Measurements from ENCODE around the gene AGRN.
A peak's percentile ranks its signal among the peaks of the same experiment; 100 is the strongest.

The AGRN gene

GRCh38 chr1:1039145-1039910 lies 19.4 kb downstream of the AGRN start:
- no peak for DNase-seq

DNA sequence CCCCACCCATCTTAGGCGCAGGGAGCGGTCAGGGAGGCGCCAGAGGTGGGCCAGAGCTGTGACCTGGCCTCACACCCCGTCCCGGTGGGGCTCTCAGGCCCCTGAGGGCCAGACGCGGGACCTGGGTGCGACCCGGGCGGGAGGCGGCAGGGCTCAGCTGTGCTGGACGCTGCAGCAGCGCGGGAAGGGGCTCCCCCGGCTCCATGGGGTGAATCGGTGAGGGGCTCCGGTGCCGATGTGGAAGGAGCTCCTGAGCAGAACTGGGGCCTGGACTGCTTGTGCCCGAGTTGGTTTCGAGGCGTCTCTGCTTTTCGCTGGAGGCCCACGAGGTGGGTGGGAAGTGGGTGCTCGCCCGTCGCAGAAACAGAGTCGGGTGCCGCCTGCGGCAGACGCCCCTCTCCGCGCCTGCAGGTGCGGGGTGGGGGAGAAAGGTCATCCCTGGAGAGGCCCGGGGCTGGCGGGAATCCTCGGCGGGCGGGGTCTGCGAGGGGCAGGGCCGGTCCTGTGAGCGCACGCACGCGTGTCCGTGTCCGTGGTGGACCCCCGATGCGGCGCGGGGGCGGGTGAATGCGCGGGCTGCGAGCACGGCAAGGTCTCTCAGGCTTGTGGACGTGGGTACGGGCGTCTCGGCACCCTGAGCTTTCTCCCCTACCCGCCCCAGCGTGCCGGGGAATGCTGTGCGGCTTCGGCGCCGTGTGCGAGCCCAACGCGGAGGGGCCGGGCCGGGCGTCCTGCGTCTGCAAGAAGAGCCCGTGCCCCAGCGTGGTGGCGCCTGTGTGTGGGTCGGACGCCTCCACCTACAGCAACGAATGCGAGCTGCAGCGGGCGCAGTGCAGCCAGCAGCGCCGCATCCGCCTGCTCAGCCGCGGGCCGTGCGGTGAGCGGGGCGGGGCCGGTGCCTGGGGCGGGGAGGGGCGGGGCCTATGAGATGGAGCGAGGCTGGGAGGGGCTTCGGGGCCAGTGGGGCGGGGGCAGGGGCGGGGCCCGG lies 20.4 kb downstream of the AGRN start:
- DNase-seq = peak; percentile 83

GRCh38 chr1:1041092-1041523 lies 21.2 kb downstream of the AGRN start:
- peak; percentile 61 for DNase-seq

- no peak for DNase-seq
These were observed 22.0 kb downstream of the AGRN start for GRCh38 chr1:1041873-1042272.

- DNase-seq = no peak
These were observed 22.9 kb downstream of the AGRN start for GRCh38 chr1:1042835-1043234.

DNA sequence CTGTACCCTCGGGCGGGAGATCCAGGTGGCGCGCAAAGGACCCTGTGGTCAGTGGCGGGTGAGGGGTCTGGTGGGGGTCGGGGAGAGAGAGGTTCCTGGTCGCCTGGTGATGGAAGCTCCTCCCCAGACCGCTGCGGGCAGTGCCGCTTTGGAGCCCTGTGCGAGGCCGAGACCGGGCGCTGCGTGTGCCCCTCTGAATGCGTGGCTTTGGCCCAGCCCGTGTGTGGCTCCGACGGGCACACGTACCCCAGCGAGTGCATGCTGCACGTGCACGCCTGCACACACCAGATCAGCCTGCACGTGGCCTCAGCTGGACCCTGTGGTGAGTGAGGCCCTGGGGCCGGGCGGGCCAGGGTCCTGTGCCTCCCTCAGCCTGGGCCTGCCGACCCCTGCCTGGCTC lies 23.5 kb downstream of the AGRN start:
- no peak for DNase-seq

- no peak for DNase-seq
These were observed 24.0 kb downstream of the AGRN start for GRCh38 chr1:1043921-1044320.

DNA sequence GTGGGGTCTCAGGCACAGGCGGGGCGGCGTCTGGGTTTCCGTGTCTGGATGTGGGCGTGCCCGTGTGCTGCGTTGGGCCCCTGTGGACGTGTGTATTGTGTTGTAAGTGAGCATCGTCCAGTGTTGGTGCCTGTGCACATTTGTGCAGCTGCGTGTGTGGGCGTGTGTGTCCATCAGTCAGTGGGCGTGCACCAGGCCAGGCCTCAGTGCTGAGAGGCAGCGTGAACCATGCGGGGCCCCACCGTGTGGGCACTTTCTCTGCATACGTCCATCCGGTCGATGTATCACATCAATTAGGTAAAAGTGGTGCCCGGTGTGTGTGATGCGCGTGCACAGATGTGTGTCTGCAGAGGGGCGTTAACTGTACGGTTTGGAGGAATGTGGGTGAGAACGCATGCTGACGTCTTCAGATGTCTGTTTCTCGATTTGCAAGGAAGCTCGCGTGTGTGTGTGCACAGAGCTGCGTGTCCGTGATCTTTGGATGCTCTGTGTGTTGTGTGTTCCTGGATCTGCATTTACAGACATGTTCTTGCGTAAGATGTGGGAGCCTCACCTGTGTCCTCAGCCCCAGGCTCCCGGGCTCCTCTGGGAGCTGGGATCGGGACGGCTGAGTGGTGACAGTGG lies 24.6 kb downstream of the AGRN start:
- DNase-seq = no peak

GRCh38 chr1:1045129-1045528 lies 25.2 kb downstream of the AGRN start:
- no peak for DNase-seq

DNA sequence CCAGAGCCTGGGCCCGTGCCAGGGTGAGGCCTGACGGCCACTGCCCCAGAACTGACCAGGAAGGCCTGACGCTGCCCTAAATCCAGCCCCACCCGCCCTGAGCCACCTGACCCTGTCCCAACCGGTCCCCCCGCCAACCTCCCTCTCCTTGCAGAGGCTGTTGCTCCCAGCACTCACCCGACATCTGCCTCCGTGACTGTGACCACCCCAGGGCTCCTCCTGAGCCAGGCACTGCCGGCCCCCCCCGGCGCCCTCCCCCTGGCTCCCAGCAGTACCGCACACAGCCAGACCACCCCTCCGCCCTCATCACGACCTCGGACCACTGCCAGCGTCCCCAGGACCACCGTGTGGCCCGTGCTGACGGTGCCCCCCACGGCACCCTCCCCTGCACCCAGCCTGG lies 26.3 kb downstream of the AGRN start:
- no peak for DNase-seq

DNA sequence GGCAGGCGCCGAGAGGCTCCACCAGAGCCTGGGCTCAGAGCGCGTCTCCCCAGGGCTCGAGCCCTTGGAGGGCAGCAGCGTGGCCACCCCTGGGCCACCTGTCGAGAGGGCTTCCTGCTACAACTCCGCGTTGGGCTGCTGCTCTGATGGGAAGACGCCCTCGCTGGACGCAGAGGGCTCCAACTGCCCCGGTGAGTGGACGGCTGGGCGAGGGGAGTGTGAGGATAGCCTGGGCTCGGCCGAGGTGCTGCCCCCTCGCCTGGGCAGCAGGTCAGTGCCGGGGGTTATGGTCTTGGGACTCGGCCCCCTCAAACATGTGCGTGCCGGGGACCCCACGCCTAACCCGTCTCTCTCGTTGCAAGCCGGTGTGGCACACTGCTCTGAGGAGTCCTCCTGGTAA lies 26.8 kb downstream of the AGRN start:
- no peak for DNase-seq

DNA sequence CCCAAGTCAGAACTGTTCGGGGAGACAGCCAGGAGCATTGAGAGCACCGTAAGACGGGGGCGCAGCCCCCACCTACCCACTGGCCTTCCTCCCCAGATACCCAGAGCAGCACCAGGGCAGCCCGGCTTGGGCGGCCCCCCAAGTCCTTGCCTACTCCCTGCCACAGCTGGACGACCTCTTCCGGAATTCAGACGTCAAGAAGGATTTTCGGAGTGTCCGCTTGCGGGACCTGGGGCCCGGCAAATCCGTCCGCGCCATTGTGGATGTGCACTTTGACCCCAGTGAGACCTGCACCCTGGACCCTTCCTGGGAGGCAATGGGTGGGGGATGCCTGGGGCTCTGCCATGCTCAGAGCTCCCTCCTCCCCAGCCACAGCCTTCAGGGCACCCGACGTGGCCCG lies 27.5 kb downstream of the AGRN start:
- no peak for DNase-seq

DNA sequence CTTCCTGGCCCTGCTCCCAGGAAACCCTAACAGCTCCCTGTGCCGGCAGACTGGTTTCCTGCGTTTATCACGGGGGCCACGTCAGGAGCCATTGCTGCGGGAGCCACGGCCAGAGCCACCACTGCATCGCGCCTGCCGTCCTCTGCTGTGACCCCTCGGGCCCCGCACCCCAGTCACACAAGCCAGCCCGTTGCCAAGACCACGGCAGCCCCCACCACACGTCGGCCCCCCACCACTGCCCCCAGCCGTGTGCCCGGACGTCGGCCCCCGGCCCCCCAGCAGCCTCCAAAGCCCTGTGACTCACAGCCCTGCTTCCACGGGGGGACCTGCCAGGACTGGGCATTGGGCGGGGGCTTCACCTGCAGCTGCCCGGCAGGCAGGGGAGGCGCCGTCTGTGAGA lies 28.0 kb downstream of the AGRN start:
- DNase-seq = no peak

DNA sequence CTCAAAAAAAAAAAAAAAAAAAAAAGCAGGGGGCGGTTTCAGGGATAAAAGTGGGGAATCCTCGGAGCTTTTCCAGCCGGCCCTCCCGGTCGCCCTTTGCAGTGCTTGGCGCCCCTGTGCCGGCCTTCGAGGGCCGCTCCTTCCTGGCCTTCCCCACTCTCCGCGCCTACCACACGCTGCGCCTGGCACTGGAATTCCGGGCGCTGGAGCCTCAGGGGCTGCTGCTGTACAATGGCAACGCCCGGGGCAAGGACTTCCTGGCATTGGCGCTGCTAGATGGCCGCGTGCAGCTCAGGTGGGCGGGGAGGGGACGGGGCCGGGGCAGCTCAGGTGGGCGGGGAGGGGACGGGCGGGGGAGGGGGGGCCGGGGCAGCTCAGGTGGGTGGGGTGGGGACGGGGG lies 28.8 kb downstream of the AGRN start:
- no peak for DNase-seq

DNA sequence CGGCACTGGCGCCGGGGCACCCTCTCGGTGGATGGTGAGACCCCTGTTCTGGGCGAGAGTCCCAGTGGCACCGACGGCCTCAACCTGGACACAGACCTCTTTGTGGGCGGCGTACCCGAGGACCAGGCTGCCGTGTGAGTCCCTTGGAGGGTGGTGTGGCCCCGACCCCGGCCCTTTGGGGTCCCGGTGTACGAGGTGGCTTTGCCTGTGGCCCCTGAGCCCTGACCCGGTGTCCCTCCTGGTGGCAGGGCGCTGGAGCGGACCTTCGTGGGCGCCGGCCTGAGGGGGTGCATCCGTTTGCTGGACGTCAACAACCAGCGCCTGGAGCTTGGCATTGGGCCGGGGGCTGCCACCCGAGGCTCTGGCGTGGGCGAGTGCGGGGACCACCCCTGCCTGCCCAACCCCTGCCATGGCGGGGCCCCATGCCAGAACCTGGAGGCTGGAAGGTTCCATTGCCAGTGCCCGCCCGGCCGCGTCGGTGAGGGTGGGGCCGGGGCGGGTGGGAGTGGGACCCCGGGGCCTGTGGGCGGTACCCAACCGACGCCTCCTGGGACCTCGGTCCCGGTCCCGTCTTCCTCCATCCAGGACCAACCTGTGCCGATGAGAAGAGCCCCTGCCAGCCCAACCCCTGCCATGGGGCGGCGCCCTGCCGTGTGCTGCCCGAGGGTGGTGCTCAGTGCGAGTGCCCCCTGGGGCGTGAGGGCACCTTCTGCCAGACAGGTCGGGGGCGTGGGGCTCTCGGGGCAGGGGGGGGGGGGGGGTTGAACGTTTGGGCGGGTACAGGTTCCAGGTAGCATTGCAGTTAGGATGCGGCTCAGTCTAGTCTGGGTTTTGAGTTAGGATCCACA lies 29.6 kb downstream of the AGRN start:
- DNase-seq = no peak

DNA sequence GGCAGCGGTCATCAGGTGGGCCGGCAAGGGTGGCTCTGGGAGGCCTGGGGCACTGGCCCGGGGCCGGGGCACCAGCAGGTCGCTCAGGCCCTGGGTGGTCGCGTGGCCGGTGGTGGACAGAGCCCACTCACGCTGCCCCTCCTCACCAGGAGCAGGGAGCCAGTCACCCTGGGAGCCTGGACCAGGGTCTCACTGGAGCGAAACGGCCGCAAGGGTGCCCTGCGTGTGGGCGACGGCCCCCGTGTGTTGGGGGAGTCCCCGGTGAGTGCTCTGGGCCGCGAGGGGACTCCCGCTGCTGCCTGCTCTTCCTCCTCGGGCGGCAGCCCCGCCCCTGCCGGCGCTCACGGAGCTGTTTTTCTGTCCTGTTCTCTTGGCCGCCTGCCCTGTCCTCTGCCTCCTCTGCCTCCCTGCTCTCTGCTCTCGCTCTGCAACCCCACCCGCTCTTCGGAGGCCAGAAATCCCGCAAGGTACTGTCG lies 30.7 kb downstream of the AGRN start:
- DNase-seq = no peak

GRCh38 chr1:1051127-1051810 lies 31.3 kb downstream of the AGRN start:
- DNase-seq = no peak

- DNase-seq = no peak
These were observed 32.3 kb downstream of the AGRN start for GRCh38 chr1:1052003-1052840.

- no peak for DNase-seq
These were observed 33.1 kb downstream of the AGRN start for GRCh38 chr1:1053022-1053421.

- no peak for DNase-seq
These were observed 33.8 kb downstream of the AGRN start for GRCh38 chr1:1053682-1054081.

Data from NCI-H82 (cell line).